IMR-90 (cell line): ENCODE results near the gene EVI5. TPM values are rescaled to one million over a fixed set of nuclear protein-coding genes. Genes with fewer than 3 reads are reported as not detected.

Experiments used
- ATAC-seq: fragments of 200-7000 bp; cut with Tn5 transposase; 2 replicates; pipeline ENCODE4 v1.9.1; 2020; ENCODE audit warnings: low read depth, mild to moderate bottlenecking, moderate library complexity
- BruUV-seq: library from RNA; stranded (reverse); fragments of 400-500 nt; replicated peaks from 2 replicates; lab custom pipeline; 2021; lab: Mats Ljungman, UMichigan
- CTCF ChIA-PET: fragments of 300-600 bp; formaldehyde crosslinking; extraction: SDS; loops from one replicate; lab custom pipeline; 2021; ENCODE audit warnings: antibody characterized with exemption; lab: Yijun Ruan, JAX
- POLR2A ChIA-PET: fragments of 300-600 bp; sonication (Branson Sonifier 250); formaldehyde crosslinking; loops from one replicate; lab custom pipeline; 2022; ENCODE audit warnings: antibody characterized with exemption; ENCODE audit not compliant: unreplicated experiment; lab: Charles Lee
- DNase-seq: peaks from one replicate; pipeline ENCODE4 v3.0.0; 2013
- H2AFZ ChIP-seq: replicated peaks from 2 replicates; pipeline ENCODE3; 2013; ENCODE audit warnings: low read length, mild to moderate bottlenecking; ENCODE audit not compliant: poor library complexity
- H2AK5ac ChIP-seq: 2 replicates; pipeline ENCODE4 v1.6.1; 2013; ENCODE audit warnings: low read depth, low read length, inconsistent platforms
- H2AK9ac ChIP-seq: replicated peaks from 2 replicates; pipeline ENCODE3; 2013; ENCODE audit warnings: mild to moderate bottlenecking, low read depth, low read length, moderate library complexity; ENCODE audit not compliant: poor library complexity
- H2BK120ac ChIP-seq: 2 replicates; pipeline ENCODE4 v1.6.1; 2013; ENCODE audit warnings: low read depth, low read length, inconsistent platforms
- H2BK15ac ChIP-seq: 3 replicates; pipeline ENCODE4 v1.6.1; 2013; ENCODE audit warnings: low read depth, low read length, inconsistent platforms
- H2BK20ac ChIP-seq: 2 replicates; pipeline ENCODE4 v1.6.1; 2013; ENCODE audit warnings: low read depth, mild to moderate bottlenecking, inconsistent platforms, low read length, moderate library complexity
- H2BK5ac ChIP-seq: 2 replicates; pipeline ENCODE4 v1.6.1; 2013; ENCODE audit warnings: mild to moderate bottlenecking, low read depth, low read length, inconsistent platforms; ENCODE audit not compliant: poor library complexity, severe bottlenecking
- H3K14ac ChIP-seq: replicated peaks from 2 replicates; pipeline ENCODE4 v1.6.1; 2013; ENCODE audit warnings: low read depth, low read length, inconsistent platforms
- H3K18ac ChIP-seq: 2 replicates; pipeline ENCODE4 v1.6.1; 2013; ENCODE audit warnings: low read depth, low read length, control low read depth
- H3K23ac ChIP-seq: 2 replicates; pipeline ENCODE4 v1.6.1; 2013; ENCODE audit warnings: low read depth, low read length, inconsistent platforms
- H3K27ac ChIP-seq: 2 replicates; pipeline ENCODE4 v1.5.1; 2013; ENCODE audit warnings: mild to moderate bottlenecking, control low read depth, low read length; ENCODE audit not compliant: insufficient read depth
- H3K27me3 ChIP-seq: 2 replicates; pipeline ENCODE4 v1.6.1; 2013; ENCODE audit warnings: low read length; ENCODE audit not compliant: control insufficient read depth, insufficient read depth
- H3K36me3 ChIP-seq: 2 replicates; pipeline ENCODE4 v1.6.1; 2013; ENCODE audit warnings: low read length, mixed read lengths; ENCODE audit not compliant: control insufficient read depth, insufficient read depth
- H3K4ac ChIP-seq: 2 replicates; pipeline ENCODE4 v1.6.1; 2013; ENCODE audit warnings: low read depth, low read length, inconsistent platforms
- H3K4me1 ChIP-seq: 2 replicates; pipeline ENCODE4 v1.6.1; 2013; ENCODE audit warnings: low read length, mixed read lengths; ENCODE audit not compliant: control insufficient read depth, insufficient read depth
- H3K4me2 ChIP-seq: 2 replicates; pipeline ENCODE4 v1.6.1; 2013; ENCODE audit warnings: low read depth, mild to moderate bottlenecking, control low read depth, low read length, moderate library complexity
- H3K4me3 ChIP-seq: 2 replicates; pipeline ENCODE4 v1.5.1; 2013; ENCODE audit warnings: low read depth, mild to moderate bottlenecking, control low read depth, low read length, moderate library complexity; ENCODE audit not compliant: insufficient read depth
- H3K56ac ChIP-seq: 2 replicates; pipeline ENCODE4 v1.6.1; 2013; ENCODE audit warnings: low read length, inconsistent platforms; ENCODE audit not compliant: insufficient read depth; ENCODE audit errors: extremely low read depth
- H3K79me1 ChIP-seq, 2 experiments: 2 replicates each; pipeline ENCODE4 v1.6.1; 2013; ENCODE audit warnings: low read length in 2 of 2, inconsistent platforms in 1 of 2, low read depth in 1 of 2
- H3K9ac ChIP-seq: 2 replicates; pipeline ENCODE4 v1.6.1; 2013; ENCODE audit warnings: low read depth, low read length, control low read depth
- H3K9me1 ChIP-seq: 2 replicates; pipeline ENCODE4 v1.6.1; 2013; ENCODE audit warnings: low read length, inconsistent platforms; ENCODE audit not compliant: insufficient read depth
- H3K9me3 ChIP-seq: 2 replicates; pipeline ENCODE4 v1.6.1; 2013; ENCODE audit warnings: low read length; ENCODE audit not compliant: control insufficient read depth, insufficient read depth
- H4K20me1 ChIP-seq: 2 replicates; pipeline ENCODE4 v1.6.1; 2013; ENCODE audit warnings: low read length, inconsistent platforms; ENCODE audit not compliant: insufficient read depth
- H4K5ac ChIP-seq: 2 replicates; pipeline ENCODE4 v1.6.1; 2013; ENCODE audit warnings: mild to moderate bottlenecking, low read depth, low read length, control low read depth
- H4K8ac ChIP-seq, 2 experiments: 2 replicates each; pipeline ENCODE4 v1.6.1; 2013; ENCODE audit warnings: low read depth in 2 of 2, low read length in 2 of 2, control low read depth in 1 of 2, inconsistent platforms in 1 of 2
- H4K91ac ChIP-seq: 2 replicates; pipeline ENCODE4 v1.6.1; 2013; ENCODE audit warnings: low read depth, low read length, inconsistent platforms; ENCODE audit not compliant: insufficient read depth
- CHD1 ChIP-seq: IDR thresholded peaks from 2 replicates; pipeline ENCODE4 v1.6.1; 2012; ENCODE audit warnings: low read depth, low read length, improper control_type of control experiment
- FOS ChIP-seq: fragments of 150-350 bp; IDR thresholded peaks from 2 replicates; pipeline ENCODE4 v1.6.1; 2016; ENCODE audit warnings: low read depth, low read length
- MAFK ChIP-seq: IDR thresholded peaks from 2 replicates; pipeline ENCODE4 v1.6.1; 2012; ENCODE audit warnings: low read depth, low read length, improper control_type of control experiment
- MAZ ChIP-seq: IDR thresholded peaks from 2 replicates; pipeline ENCODE4 v1.6.1; 2012; ENCODE audit warnings: low read depth, mild to moderate bottlenecking, low read length, improper control_type of control experiment, moderate library complexity, borderline replicate concordance
- POLR2A ChIP-seq: IDR thresholded peaks from 2 replicates; pipeline ENCODE4 v1.6.1; 2012; ENCODE audit warnings: mild to moderate bottlenecking, low read depth, low read length
- RCOR1 ChIP-seq: IDR thresholded peaks from 2 replicates; pipeline ENCODE4 v1.6.1; 2012; ENCODE audit warnings: mild to moderate bottlenecking, low read length, improper control_type of control experiment; ENCODE audit not compliant: insufficient replicate concordance
- SMC3 ChIP-seq: fragments of 150-350 bp; IDR thresholded peaks from 2 replicates; pipeline ENCODE4 v1.6.1; 2016; ENCODE audit warnings: low read depth, mild to moderate bottlenecking, antibody characterized with exemption, low read length, moderate library complexity
- WGBS, 2 experiments: methylation state at CpG; one replicate each; pipeline versions ENCODE4 v1.1.5 to v1.1.7; 2013; ENCODE audit warnings: missing lambda C conversion rate in 2 of 2; ENCODE audit not compliant: insufficient read length in 1 of 2; ENCODE audit errors: extremely low coverage in 2 of 2; 5-methylcytosine and 5-hydroxymethylcytosine counted together
- dilution Hi-C: fragments of 300-500 bp; cut with HindIII; formaldehyde crosslinking; loops from one replicate; pipeline ENCODE4 v1.14.3; 2018; ENCODE audit warnings: low sequenced_read_pairs; ENCODE audit not compliant: unreplicated experiment
- in situ Hi-C: fragments of 300-500 bp; cut with MboI; formaldehyde crosslinking; loops from 3 replicates; pipeline ENCODE4 v1.14.3; 2019; ENCODE audit warnings: low sequenced_read_pairs, inconsistent platforms, mixed read lengths
- intact Hi-C: fragments of 100-400 bp; cut with micrococcal nuclease; formaldehyde crosslinking; loops from 2 replicates; pipeline ENCODE4 v1.10.0; 2022
- polyA plus RNA-seq, 3 experiments: library from polyadenylated mRNA; depleted of rRNA; stranded (reverse); fragments of >200 nt; gene quantifications; 2 replicates each; pipeline ENCODE4 v1.2.3, GENCODE V29; 2012; ENCODE audit warnings: low replicate concordance in 1 of 3
- total RNA-seq: library from RNA; depleted of rRNA; stranded (reverse); fragments of >200 nt; gene quantifications from 2 replicates; pipeline ENCODE4 v1.2.3, GENCODE V29; 2012
- TF ChIP-seq, protein P1 (sequence below): conservative IDR thresholded peaks from 2 replicates; pipeline ENCODE4 v1.5.1; 2012; ENCODE audit warnings: mild to moderate bottlenecking, low read depth, low read length, improper control_type of control experiment
- TF ChIP-seq, protein P2 (sequence below): fragments of 150-350 bp; IDR thresholded peaks from 2 replicates; pipeline ENCODE4 v1.6.1; 2017; ENCODE audit warnings: mild to moderate bottlenecking, antibody characterized with exemption, low read length, low read depth

EVI5 gene
- total and polyA plus RNA-seq, 2 of the 4 experiments (the other 2 are of a cell fraction) = 13.9 to 26.9 TPM

DNA sequence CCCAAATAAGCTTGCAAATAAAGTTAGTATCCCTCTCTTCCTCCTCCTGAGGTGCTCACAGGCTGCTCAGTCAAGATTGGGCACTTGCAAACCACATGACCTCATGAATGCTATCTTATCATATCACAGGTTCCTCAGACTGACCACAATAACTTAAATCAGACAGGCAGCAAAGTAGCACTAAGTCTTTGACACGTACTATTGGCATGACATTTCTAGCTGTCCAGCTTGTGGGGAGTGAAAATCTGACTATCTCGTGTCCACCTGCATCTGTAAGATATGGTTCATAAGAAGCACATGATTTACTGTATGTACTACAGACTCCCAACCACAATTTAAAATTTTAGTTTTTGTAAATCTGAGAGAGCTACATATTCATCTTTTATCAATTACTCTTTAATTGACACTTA, 240.1 kb downstream of the EVI5 start:
- Histone ChIP-seq H2AK5ac (no peak overlapping the region), H3K4me2 (no peak overlapping the region), H3K27ac (no peak overlapping the region), H2AK9ac (no peak overlapping the region), H2BK120ac (no peak overlapping the region), H3K4me3 (no peak overlapping the region), H3K36me3 (no peaks in the 10 kb centered on the region), H3K18ac (no peak overlapping the region), H2BK5ac (no peak overlapping the region), H3K9ac (no peak overlapping the region), H4K91ac (no peak overlapping the region), H4K20me1 (peaks cover 3% of the 10 kb centered on the region; the same call in 1 of the 2 replicates), H3K27me3 (no peaks in the 10 kb centered on the region), H4K8ac (no peak overlapping the region), H3K9me3 (no peaks in the 10 kb centered on the region), H3K4ac (no peak overlapping the region), H4K5ac (no peak overlapping the region), H2AFZ (no peak overlapping the region), H2BK20ac (no peak overlapping the region), H3K14ac (no peak overlapping the region), H3K56ac (no peak overlapping the region), H3K4me1 (peaks cover 3% of the 10 kb centered on the region; the same call in 1 of the 2 replicates), H3K23ac (no peak overlapping the region), H3K9me1 (peaks cover 4% of the 10 kb centered on the region; the same call in 1 of the 2 replicates), H3K79me1 (peaks cover 0 to 5% of the 10 kb centered on the region in 2 experiments; a peak in 1 of 4 replicates), H2BK15ac (no peak overlapping the region)
- dilution Hi-C loops = no loop called here
- peak; percentile 23 for DNase-seq
- no TSS peak for BruUV-seq
- ATAC-seq = no peak; the same call in 1 of the 2 replicates
- ChIA-PET POLR2A (no interaction called here), CTCF (interaction anchor here (1.1 kb wide), 1 partner anchor 10 kb away, joined by 3 read pairs; no protein-coding TSS in a partner anchor)
- WGBS, 2 experiments = no CpG with 5 or more reads among the region's 2 CpGs
- intact Hi-C loops = no loop called here
- in situ Hi-C loops = no loop called here
- TF ChIP-seq, protein P1, sequence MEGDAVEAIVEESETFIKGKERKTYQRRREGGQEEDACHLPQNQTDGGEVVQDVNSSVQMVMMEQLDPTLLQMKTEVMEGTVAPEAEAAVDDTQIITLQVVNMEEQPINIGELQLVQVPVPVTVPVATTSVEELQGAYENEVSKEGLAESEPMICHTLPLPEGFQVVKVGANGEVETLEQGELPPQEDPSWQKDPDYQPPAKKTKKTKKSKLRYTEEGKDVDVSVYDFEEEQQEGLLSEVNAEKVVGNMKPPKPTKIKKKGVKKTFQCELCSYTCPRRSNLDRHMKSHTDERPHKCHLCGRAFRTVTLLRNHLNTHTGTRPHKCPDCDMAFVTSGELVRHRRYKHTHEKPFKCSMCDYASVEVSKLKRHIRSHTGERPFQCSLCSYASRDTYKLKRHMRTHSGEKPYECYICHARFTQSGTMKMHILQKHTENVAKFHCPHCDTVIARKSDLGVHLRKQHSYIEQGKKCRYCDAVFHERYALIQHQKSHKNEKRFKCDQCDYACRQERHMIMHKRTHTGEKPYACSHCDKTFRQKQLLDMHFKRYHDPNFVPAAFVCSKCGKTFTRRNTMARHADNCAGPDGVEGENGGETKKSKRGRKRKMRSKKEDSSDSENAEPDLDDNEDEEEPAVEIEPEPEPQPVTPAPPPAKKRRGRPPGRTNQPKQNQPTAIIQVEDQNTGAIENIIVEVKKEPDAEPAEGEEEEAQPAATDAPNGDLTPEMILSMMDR = no peak
- no peak for TF ChIP-seq RCOR1
- TF ChIP-seq, protein P2, sequence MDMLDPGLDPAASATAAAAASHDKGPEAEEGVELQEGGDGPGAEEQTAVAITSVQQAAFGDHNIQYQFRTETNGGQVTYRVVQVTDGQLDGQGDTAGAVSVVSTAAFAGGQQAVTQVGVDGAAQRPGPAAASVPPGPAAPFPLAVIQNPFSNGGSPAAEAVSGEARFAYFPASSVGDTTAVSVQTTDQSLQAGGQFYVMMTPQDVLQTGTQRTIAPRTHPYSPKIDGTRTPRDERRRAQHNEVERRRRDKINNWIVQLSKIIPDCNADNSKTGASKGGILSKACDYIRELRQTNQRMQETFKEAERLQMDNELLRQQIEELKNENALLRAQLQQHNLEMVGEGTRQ = no peak
- no peak for TF ChIP-seq FOS
- no peak for TF ChIP-seq SMC3
- no peak for TF ChIP-seq MAZ
- TF ChIP-seq MAFK = no peak
- TF ChIP-seq POLR2A = no peak
- TF ChIP-seq CHD1 = no peak
